ENCODE data around the gene AIMP2.

- no peak for TF ChIP-seq CTCF (IDR thresholded peaks at IDR 0.05)
- TF ChIP-seq POLR2A (IDR thresholded peaks at IDR 0.05): no peak
Observed at GRCh38 chr7:6032167-6032566, 23.1 kb downstream of the AIMP2 start.

Data from Peyer's patch (tissue), 4 donors.